ENCODE results near the gene RAC3.

The RAC3 gene

GRCh38 chr17:82031303-82031884, at the start of gene RAC3:
RAC3 (plus strand) TSS chr17:82031678; CDS start chr17:82031762, 84 bp downstream.
- no peak for DNase-seq (ENCODE audit: extremely low read depth in 1 of 2, low read depth in 1 of 2)

- no peak for DNase-seq (ENCODE audit: extremely low read depth in 1 of 2, low read depth in 1 of 2)
These were observed 48.4 kb upstream of the RAC3 start for GRCh38 chr17:81983011-81983638.

GRCh38 chr17:81983639-81984373, 47.7 kb upstream of the RAC3 start:
- DNase-seq (ENCODE audit: extremely low read depth in 1 of 2, low read depth in 1 of 2) = no peak

GRCh38 chr17:81984773-81985410, 46.6 kb upstream of the RAC3 start:
- DNase-seq (ENCODE audit: extremely low read depth in 1 of 2, low read depth in 1 of 2) = no peak

GRCh38 chr17:81986606-81987005, 44.9 kb upstream of the RAC3 start:
- DNase-seq (ENCODE audit: extremely low read depth in 1 of 2, low read depth in 1 of 2) = no peak

GRCh38 chr17:81987161-81987770, 44.2 kb upstream of the RAC3 start:
- DNase-seq (ENCODE audit: extremely low read depth in 1 of 2, low read depth in 1 of 2) = no peak

GRCh38 chr17:81990836-81991683, 40.4 kb upstream of the RAC3 start:
- DNase-seq (ENCODE audit: extremely low read depth in 1 of 2, low read depth in 1 of 2) = no peak

GRCh38 chr17:81991684-81992305, 39.7 kb upstream of the RAC3 start:
- no peak for DNase-seq (ENCODE audit: extremely low read depth in 1 of 2, low read depth in 1 of 2)

GRCh38 chr17:81992306-81993102, 39.0 kb upstream of the RAC3 start:
- DNase-seq (ENCODE audit: extremely low read depth in 1 of 2, low read depth in 1 of 2) = no peak

GRCh38 chr17:81993729-81994592, 37.5 kb upstream of the RAC3 start:
- DNase-seq (ENCODE audit: extremely low read depth in 1 of 2, low read depth in 1 of 2) = no peak

- no peak for DNase-seq (ENCODE audit: extremely low read depth in 1 of 2, low read depth in 1 of 2)
These were observed 36.6 kb upstream of the RAC3 start for GRCh38 chr17:81994593-81995462.

- no peak for DNase-seq (ENCODE audit: extremely low read depth in 1 of 2, low read depth in 1 of 2)
These were observed 35.8 kb upstream of the RAC3 start for GRCh38 chr17:81995463-81996231.

- no peak for DNase-seq (ENCODE audit: extremely low read depth in 1 of 2, low read depth in 1 of 2)
These were observed 35.2 kb upstream of the RAC3 start for GRCh38 chr17:81996232-81996756.

- DNase-seq (ENCODE audit: extremely low read depth in 1 of 2, low read depth in 1 of 2) = no peak
These were observed 34.6 kb upstream of the RAC3 start for GRCh38 chr17:81996757-81997441.

GRCh38 chr17:81998212-81998611, 33.3 kb upstream of the RAC3 start:
- DNase-seq (ENCODE audit: extremely low read depth in 1 of 2, low read depth in 1 of 2) = no peak
